HG03432 (cell line): ENCODE measurements around the gene OSBPL3.
A peak's percentile ranks its signal among the peaks of the same experiment; 100 is the strongest.

Source experiments
- ATAC-seq: cut with Tn5 transposase; IDR thresholded peaks from one replicate; pipeline ENCODE4 v1.9.1; 2021; ENCODE audit warnings: mild to moderate bottlenecking, moderate library complexity; ENCODE audit not compliant: unreplicated experiment

The OSBPL3 gene

GRCh38 chr7:24835643-24836042 lies 144.3 kb downstream of the OSBPL3 start:
- ATAC-seq, result peak; percentile 11

- peak; percentile 55 for ATAC-seq
Measured at GRCh38 chr7:24834128-24834798, 145.7 kb downstream of the OSBPL3 start.

- ATAC-seq, result no peak
Measured at GRCh38 chr7:24833549-24833948, 146.4 kb downstream of the OSBPL3 start.

- ATAC-seq, result no peak
Measured at GRCh38 chr7:24831240-24831639, 148.7 kb downstream of the OSBPL3 start.

GRCh38 chr7:24830440-24831050 lies 149.4 kb downstream of the OSBPL3 start:
- ATAC-seq, result no peak

- no peak for ATAC-seq
Measured at GRCh38 chr7:24829787-24830186, 150.2 kb downstream of the OSBPL3 start.

GRCh38 chr7:24828891-24829661 lies 150.9 kb downstream of the OSBPL3 start:
- ATAC-seq, result no peak

GRCh38 chr7:24827589-24827988 lies 152.4 kb downstream of the OSBPL3 start:
- no peak for ATAC-seq

- ATAC-seq, result no peak
Measured at GRCh38 chr7:24827027-24827426, 153.0 kb downstream of the OSBPL3 start.

- ATAC-seq, result no peak
Measured at GRCh38 chr7:24826662-24827020, 153.3 kb downstream of the OSBPL3 start.

GRCh38 chr7:24825931-24826661 lies 153.9 kb downstream of the OSBPL3 start:
- ATAC-seq, result no peak

GRCh38 chr7:24825381-24825794 lies 154.6 kb downstream of the OSBPL3 start:
- ATAC-seq, result no peak

GRCh38 chr7:24824896-24825295 lies 155.1 kb downstream of the OSBPL3 start:
- no peak for ATAC-seq

- ATAC-seq, result no peak
Measured at GRCh38 chr7:24824400-24824799, 155.6 kb downstream of the OSBPL3 start.

- no peak for ATAC-seq
Measured at GRCh38 chr7:24821754-24822054, 158.3 kb downstream of the OSBPL3 start.

GRCh38 chr7:24821045-24821753 lies 158.8 kb downstream of the OSBPL3 start:
- ATAC-seq, result peak; percentile 88

GRCh38 chr7:24820730-24821044 lies 159.3 kb downstream of the OSBPL3 start:
- no peak for ATAC-seq

GRCh38 chr7:24819916-24820689 lies 159.9 kb downstream of the OSBPL3 start:
- peak; percentile 65 for ATAC-seq

- no peak for ATAC-seq
Measured at GRCh38 chr7:24817339-24817738, 162.6 kb downstream of the OSBPL3 start.

GRCh38 chr7:24816868-24817267 lies 163.1 kb downstream of the OSBPL3 start:
- ATAC-seq, result no peak
